Transverse colon (tissue), 4 donors: ENCODE data around the gene TWSG1. TPM values are rescaled to one million over a fixed set of nuclear protein-coding genes. Genes with fewer than 3 reads are reported as not detected.

ENCODE experiments used
- DNase-seq: peaks from one replicate; pipeline ENCODE4 v3.0.0-alpha.2; 2019
- H3K27ac ChIP-seq, 4 donors: fragments of 200-600 bp; sonication (generic); 2 replicates each; pipeline ENCODE4 v1.5.1; 2016 to 2018; ENCODE audit warnings: inconsistent platforms in 4 of 4
- H3K27me3 ChIP-seq: fragments of 200-600 bp; sonication (generic); 2 replicates; pipeline ENCODE4 v1.5.1; 2017; ENCODE audit warnings: inconsistent platforms
- H3K36me3 ChIP-seq, 4 donors: fragments of 200-600 bp; sonication (generic); 2 replicates each; pipeline ENCODE4 v1.5.1; 2017 to 2019; ENCODE audit warnings: inconsistent platforms in 4 of 4
- H3K4me1 ChIP-seq, 4 donors: fragments of 200-600 bp; sonication (generic); 2 replicates each; pipeline ENCODE4 v1.5.1; 2017 to 2020; ENCODE audit warnings: inconsistent platforms in 4 of 4
- H3K4me3 ChIP-seq, 4 donors: fragments of 200-600 bp; sonication (generic); 1 replicate in 1 of 4; 2 replicates in 3 of 4; pipeline versions ENCODE4 v1.5.1 to v1.6.1; 2017 to 2019; ENCODE audit warnings: inconsistent platforms in 4 of 4
- H3K9me3 ChIP-seq, 2 donors: fragments of 200-600 bp; sonication (generic); 2 replicates each; pipeline ENCODE4 v1.5.1; 2017 to 2019; ENCODE audit warnings: inconsistent platforms in 2 of 2
- EP300 ChIP-seq: sonication (generic); formaldehyde crosslinking; IDR thresholded peaks from one replicate; pipeline ENCODE4 v1.6.1; 2017; ENCODE audit warnings: antibody characterized with exemption, low read depth
- POLR2A ChIP-seq: fragments of 450-650 bp; IDR thresholded peaks from one replicate; pipeline ENCODE4 v1.6.1; 2016; ENCODE audit warnings: antibody characterized with exemption, mild to moderate bottlenecking, moderate library complexity
- POLR2AphosphoS5 ChIP-seq, 3 donors: sonication (generic); formaldehyde crosslinking; IDR thresholded peaks; one replicate each; pipeline ENCODE4 v1.6.1; 2016; ENCODE audit warnings: antibody characterized with exemption in 3 of 3
- WGBS, 2 donors: methylation state at CpG; one replicate each; pipeline ENCODE4 v1.1.5; 2018; ENCODE audit warnings: low coverage in 1 of 2; 5-methylcytosine and 5-hydroxymethylcytosine counted together
- in situ Hi-C, 4 donors: fragments of 200-750 bp; cut with MboI; loops; one replicate each; pipeline versions ENCODE4 v1.15.0 to v1.15.1; 2017; ENCODE audit warnings: low sequenced_read_pairs in 3 of 4, low pct_ligation_motif_present in 1 of 4, low pct_unique_long_range_greater_than_20kb in 1 of 4
- intact Hi-C: fragments of 100-400 bp; cut with DNase I; formaldehyde crosslinking; loops from one replicate; pipeline ENCODE4 v1.15.1; 2023; ENCODE audit warnings: low total_unique reads
- total RNA-seq, 4 donors: library from RNA; depleted of rRNA; stranded (reverse); fragments of >200 nt; gene quantifications; one replicate each; pipeline ENCODE4 v1.1.0, GENCODE V29; 2016
- TF ChIP-seq, protein P1 (sequence below), 5 experiments: fragments of 200-600 bp in 3 of 5; fragments of 450-650 bp in 2 of 5; sonication (generic) in 3 of 5; IDR thresholded peaks; 1 replicate in 2 of 5; 2 replicates in 3 of 5; pipeline ENCODE4 v1.5.1; 2016 to 2017; ENCODE audit warnings: antibody characterized with exemption in 5 of 5, inconsistent platforms in 3 of 5, mild to moderate bottlenecking in 2 of 5, moderate library complexity in 1 of 5

Gene TWSG1
- total RNA-seq, 4 donors from 2014 or later = 5.6 to 29.5 (median 26.5) TPM

DNA sequence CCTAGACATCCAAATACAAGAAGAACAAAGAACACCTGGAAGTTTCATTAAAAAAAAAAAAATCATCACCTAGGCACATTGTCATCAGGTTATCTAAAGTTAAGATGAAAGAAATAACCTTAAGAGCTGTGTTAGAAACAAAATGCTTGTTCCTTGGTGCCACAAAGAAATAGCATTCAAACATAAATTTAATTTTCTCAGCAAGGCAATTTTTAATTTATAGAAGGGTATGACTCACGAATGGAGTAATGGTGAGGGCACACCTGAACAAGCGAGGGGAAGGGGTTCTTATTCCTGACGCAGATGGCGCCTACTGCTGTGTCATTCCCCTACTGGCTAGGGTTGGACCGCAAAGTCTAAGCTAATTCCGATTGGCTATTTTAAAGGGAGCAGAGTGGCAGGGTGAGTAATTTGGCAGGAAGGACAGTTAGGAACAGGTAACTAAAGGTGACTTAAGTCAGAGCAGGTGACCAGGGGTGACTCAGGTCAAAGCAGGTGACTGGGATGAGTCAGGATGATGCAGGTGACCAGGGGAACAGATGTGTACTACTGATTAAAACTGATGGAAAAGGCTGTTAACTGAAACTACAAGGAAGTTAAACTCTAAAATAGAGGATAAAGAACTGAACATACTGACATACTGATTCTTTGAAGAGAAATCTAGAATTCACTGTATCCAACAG lies 30.0 kb upstream of the TWSG1 start:
- Histone ChIP-seq H3K9me3 (peaks cover 0 to 6% of the 10 kb centered on the region in 2 donors), H3K4me3 (no peak overlapping the region), H3K27me3 (no peaks in the 10 kb centered on the region), H3K4me1 (no peaks in the 10 kb centered on the region), H3K36me3 (no peaks in the 10 kb centered on the region), H3K27ac (no peak overlapping the region)
- TF ChIP-seq POLR2AphosphoS5 (IDR thresholded peaks at IDR 0.05) (no peak), POLR2A (no peak), EP300 (no peak)
- TF ChIP-seq, protein P1, sequence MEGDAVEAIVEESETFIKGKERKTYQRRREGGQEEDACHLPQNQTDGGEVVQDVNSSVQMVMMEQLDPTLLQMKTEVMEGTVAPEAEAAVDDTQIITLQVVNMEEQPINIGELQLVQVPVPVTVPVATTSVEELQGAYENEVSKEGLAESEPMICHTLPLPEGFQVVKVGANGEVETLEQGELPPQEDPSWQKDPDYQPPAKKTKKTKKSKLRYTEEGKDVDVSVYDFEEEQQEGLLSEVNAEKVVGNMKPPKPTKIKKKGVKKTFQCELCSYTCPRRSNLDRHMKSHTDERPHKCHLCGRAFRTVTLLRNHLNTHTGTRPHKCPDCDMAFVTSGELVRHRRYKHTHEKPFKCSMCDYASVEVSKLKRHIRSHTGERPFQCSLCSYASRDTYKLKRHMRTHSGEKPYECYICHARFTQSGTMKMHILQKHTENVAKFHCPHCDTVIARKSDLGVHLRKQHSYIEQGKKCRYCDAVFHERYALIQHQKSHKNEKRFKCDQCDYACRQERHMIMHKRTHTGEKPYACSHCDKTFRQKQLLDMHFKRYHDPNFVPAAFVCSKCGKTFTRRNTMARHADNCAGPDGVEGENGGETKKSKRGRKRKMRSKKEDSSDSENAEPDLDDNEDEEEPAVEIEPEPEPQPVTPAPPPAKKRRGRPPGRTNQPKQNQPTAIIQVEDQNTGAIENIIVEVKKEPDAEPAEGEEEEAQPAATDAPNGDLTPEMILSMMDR (IDR thresholded peaks at IDR 0.05) = no peak
- intact Hi-C loops (no loop called here), in situ Hi-C loops (no loop called here)
- no peak for DNase-seq
- 89 to 92% methylated on average over 5 to 6 of the region's 6 CpGs for WGBS, 2 donors

DNA sequence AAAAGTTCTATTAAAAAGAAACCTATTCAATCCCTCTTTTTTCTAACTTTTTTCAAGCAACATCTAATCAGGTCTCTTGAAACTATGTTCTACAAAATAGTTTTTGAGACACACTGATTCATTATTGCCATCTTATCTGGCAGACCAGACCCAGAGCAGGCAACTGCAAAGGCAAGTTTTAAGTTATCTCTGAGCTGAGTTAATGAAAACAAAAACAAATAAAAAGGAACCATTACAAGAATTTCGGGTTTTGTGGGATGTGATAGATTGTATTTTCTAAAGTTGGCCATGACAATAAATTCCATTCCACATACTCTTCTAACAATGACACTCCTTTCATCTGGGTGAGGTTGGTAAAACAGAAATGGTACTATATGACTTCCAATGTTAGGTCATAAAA lies 15.2 kb upstream of the TWSG1 start:
- TF ChIP-seq POLR2AphosphoS5 (IDR thresholded peaks at IDR 0.05) = no peak
- TF ChIP-seq POLR2A = no peak
- TF ChIP-seq EP300 = no peak
- TF ChIP-seq, protein P1 (IDR thresholded peaks at IDR 0.05) = no peak
- intact Hi-C loops (no loop called here), in situ Hi-C loops (no loop called here)
- 36 to 39% methylated on average over 1 of the region's 1 CpG for WGBS, 2 donors
- Histone ChIP-seq H3K4me3 (no peak overlapping the region), H3K36me3 (no peaks in the 10 kb centered on the region), H3K9me3 (peaks cover 0 to 3% of the 10 kb centered on the region in 2 donors), H3K27ac (no peak overlapping the region), H3K4me1 (no peaks in the 10 kb centered on the region), H3K27me3 (no peaks in the 10 kb centered on the region)
- no peak for DNase-seq

GRCh38 chr18:9321017-9321452 lies 13.5 kb upstream of the TWSG1 start:
- Histone ChIP-seq H3K9me3 (peaks cover 0 to 3% of the 10 kb centered on the region in 2 donors), H3K27me3 (no peaks in the 10 kb centered on the region), H3K27ac (no peak overlapping the region), H3K4me1 (no peaks in the 10 kb centered on the region), H3K4me3 (no peak overlapping the region), H3K36me3 (no peaks in the 10 kb centered on the region)
- in situ Hi-C loops = no loop called here
- WGBS, 2 donors = 34 to 38% methylated on average over 3 to 4 of the region's 4 CpGs
- intact Hi-C loops = no loop called here
- DNase-seq = no peak
- TF ChIP-seq, protein P1 (IDR thresholded peaks at IDR 0.05) = no peak
- TF ChIP-seq EP300 = no peak
- no peak for TF ChIP-seq POLR2A
- TF ChIP-seq POLR2AphosphoS5 (IDR thresholded peaks at IDR 0.05) = no peak

- H3K9me3 ChIP-seq = peaks cover 0 to 3% of the 10 kb centered on the region in 2 donors
- TF ChIP-seq, protein P1 (IDR thresholded peaks at IDR 0.05) = no peak
- no peak for DNase-seq
- no peak overlapping the region for H3K4me3 ChIP-seq
- H3K4me1 ChIP-seq = no peaks in the 10 kb centered on the region
- no peak overlapping the region for H3K27ac ChIP-seq
- intact Hi-C loops (no loop called here), in situ Hi-C loops (no loop called here)
- H3K27me3 ChIP-seq = no peaks in the 10 kb centered on the region
- 56% methylated on average over 4 of the region's 4 CpGs; no CpG with 5 or more reads in 1 of the 2 donors for WGBS, 2 donors
- H3K36me3 ChIP-seq = no peaks in the 10 kb centered on the region
Measured at GRCh38 chr18:9321736-9322135, 12.8 kb upstream of the TWSG1 start.
